K562 treated with DMSO at 1 percent for 4 hours (cell line): ENCODE measurements around the gene HTR4. TPM values are rescaled to one million over a fixed set of nuclear protein-coding genes. Genes with fewer than 3 reads are reported as not detected.

Experiments used
- total RNA-seq: library from RNA; unstranded; fragments of 300-600 nt; gene quantifications from 2 replicates; pipeline ENCODE4 v1.2.3, GENCODE V29; 2022; ENCODE audit not compliant: insufficient read depth

Gene HTR4
- not detected in 2 replicates for total RNA-seq

GRCh38 chr5:148653836-148654781 is at the start of gene HTR4:
Gene HTR4, minus strand, starts transcription at chr5:148654527. Its CDS starts 17,513 bp downstream, at chr5:148637014.

Other genes starting within 250 kb of the HTR4 start
- gene ADRB2, start 172.1 kb upstream of the HTR4 start, total RNA-seq: not detected in 2 replicates